Activated T-helper 1 cell treated with anti-CD3 and anti-CD28 coated beads, Interleukin-12 subunit alpha, Interleukin-12 subunit beta, Interleukin-2, Interleukin-4 antibody, amounts not matched to agents 30 ng/mL and 10 ng/mL and 1 ng/mL, durations not matched to agents 14 hours and 24 hours and 36 hours (primary cell): Measurements from ENCODE around the gene EML2. TPM values are rescaled to one million over a fixed set of nuclear protein-coding genes. Genes with fewer than 3 reads are reported as not detected.
A peak's percentile ranks its signal among the peaks of the same experiment; 100 is the strongest.
"Not testable (repeated sequence)": the region's sequence is repeated elsewhere in the genome, so short reads cannot be mapped to it uniquely, and the experiment has no call there.

Experiments
- DNase-seq: peaks from one replicate; pipeline ENCODE4 v3.0.0; 2021; ENCODE audit warnings: low spot score
- H3K27ac Mint-ChIP-seq: one replicate; pipeline ENCODE4 v1.8.0; 2021; ENCODE audit warnings: mild to moderate bottlenecking, mixed read lengths
- H3K27me3 Mint-ChIP-seq: one replicate; pipeline ENCODE4 v1.8.0; 2022; ENCODE audit warnings: mild to moderate bottlenecking, moderate library complexity, mixed read lengths; ENCODE audit not compliant: insufficient read depth
- H3K36me3 Mint-ChIP-seq: one replicate; pipeline ENCODE4 v1.8.0; 2021; ENCODE audit warnings: low read depth, mixed read lengths
- H3K4me1 Mint-ChIP-seq: one replicate; pipeline ENCODE4 v1.8.0; 2021; ENCODE audit warnings: low read depth, mixed read lengths
- H3K4me3 Mint-ChIP-seq: one replicate; pipeline ENCODE4 v1.8.0; 2021; ENCODE audit warnings: mild to moderate bottlenecking, moderate library complexity, mixed read lengths
- H3K9me3 Mint-ChIP-seq: one replicate; pipeline ENCODE4 v1.8.0; 2021; ENCODE audit warnings: mixed read lengths
- intact Hi-C: fragments of 100-400 bp; cut with micrococcal nuclease; formaldehyde crosslinking; loops from one replicate; pipeline ENCODE4 v1.15.1; 2024
- total RNA-seq: library from RNA; stranded (reverse); gene quantifications from 2 replicates; pipeline ENCODE4 v1.2.3, GENCODE V29; 2022

The EML2 gene, protein sequence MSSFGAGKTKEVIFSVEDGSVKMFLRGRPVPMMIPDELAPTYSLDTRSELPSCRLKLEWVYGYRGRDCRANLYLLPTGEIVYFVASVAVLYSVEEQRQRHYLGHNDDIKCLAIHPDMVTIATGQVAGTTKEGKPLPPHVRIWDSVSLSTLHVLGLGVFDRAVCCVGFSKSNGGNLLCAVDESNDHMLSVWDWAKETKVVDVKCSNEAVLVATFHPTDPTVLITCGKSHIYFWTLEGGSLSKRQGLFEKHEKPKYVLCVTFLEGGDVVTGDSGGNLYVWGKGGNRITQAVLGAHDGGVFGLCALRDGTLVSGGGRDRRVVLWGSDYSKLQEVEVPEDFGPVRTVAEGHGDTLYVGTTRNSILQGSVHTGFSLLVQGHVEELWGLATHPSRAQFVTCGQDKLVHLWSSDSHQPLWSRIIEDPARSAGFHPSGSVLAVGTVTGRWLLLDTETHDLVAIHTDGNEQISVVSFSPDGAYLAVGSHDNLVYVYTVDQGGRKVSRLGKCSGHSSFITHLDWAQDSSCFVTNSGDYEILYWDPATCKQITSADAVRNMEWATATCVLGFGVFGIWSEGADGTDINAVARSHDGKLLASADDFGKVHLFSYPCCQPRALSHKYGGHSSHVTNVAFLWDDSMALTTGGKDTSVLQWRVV
- 148 and 152 TPM in 2 replicates for total RNA-seq

DNA sequence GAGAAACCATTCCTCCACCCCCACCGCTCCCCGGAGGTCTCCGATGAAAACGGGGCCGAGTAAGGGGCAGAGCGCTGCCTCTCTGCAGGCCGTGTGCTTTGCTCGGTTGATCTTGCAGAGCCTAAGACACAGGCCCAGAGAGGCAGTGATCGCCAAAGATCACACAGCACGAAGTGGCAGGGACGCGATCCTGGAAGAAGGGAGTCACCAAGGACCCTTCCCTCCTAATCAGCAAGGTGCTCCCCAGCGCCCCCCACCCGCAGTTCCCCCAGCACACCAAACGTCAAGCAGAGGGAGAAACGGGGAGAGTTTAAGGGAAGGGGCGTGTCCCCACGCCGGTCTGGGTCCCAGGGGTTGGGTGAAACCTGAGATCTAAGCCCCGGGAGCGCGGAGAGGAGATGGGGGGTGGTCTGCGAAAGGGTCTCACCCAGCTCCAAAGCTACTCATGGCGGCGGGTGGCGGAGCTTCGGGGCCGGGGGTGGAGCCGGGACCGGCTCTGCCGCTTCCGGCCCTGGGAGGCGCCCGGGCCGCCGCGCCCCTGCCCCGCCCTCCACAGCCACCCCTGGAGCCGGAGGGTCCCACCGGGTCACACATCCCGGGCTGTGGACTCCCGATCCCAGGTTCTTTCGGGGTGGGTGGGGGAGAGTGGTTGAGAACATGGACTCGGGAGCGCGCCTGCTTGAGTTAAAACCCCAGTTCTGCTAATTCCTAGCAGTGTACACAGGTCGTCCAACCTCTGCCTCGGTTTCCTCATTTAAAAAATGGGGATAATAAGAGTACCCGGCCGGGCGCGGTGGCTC, at the start of gene EML2:
Gene EML2 (minus strand): TSS at position 468 of the 800 bp plus-strand sequence. CDS start 21 bp downstream, at position 447.
- peaks cover 32% of the 10 kb centered on the region for H3K4me1 Mint-ChIP-seq
- intact Hi-C loops: no loop called here
- H3K27ac Mint-ChIP-seq: peak within 1 kb of the TSS; percentile 93
- H3K36me3 Mint-ChIP-seq: peaks cover 18% of the 10 kb centered on the region
- peak; percentile 62 for DNase-seq
- no peaks in the 10 kb centered on the region for H3K27me3 Mint-ChIP-seq
- H3K9me3 Mint-ChIP-seq: no peaks in the 10 kb centered on the region
- H3K4me3 Mint-ChIP-seq: peak within 1 kb of the TSS; percentile 96

DNA sequence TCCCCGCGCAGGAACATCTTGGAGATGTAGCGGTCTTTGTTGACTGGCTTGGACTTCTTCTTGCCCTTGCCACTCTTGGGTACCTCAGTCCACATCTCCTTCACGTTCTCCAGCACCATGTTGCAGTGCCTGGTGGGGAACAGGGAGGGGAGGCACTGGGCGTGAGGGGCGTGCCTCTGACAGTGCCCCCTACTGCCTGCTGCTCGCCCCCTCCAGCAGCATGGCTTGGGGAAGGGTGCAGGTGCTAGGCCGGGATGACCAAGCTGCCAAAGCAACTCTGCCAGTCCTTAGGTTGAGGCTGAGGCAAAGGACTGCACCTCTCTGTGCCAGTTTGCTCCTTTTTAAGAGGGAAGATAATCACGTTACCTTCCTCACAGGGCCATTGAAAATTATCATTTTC, 48.4 kb upstream of the EML2 start:
- no peak for DNase-seq
- Mint-ChIP-seq H3K27me3 (no peaks in the 10 kb centered on the region), H3K4me1 (peaks cover 9% of the 10 kb centered on the region), H3K27ac (no peak overlapping the region), H3K4me3 (no peak overlapping the region), H3K36me3 (peaks cover 41% of the 10 kb centered on the region), H3K9me3 (no peaks in the 10 kb centered on the region)
- intact Hi-C loops: no loop called here

DNA sequence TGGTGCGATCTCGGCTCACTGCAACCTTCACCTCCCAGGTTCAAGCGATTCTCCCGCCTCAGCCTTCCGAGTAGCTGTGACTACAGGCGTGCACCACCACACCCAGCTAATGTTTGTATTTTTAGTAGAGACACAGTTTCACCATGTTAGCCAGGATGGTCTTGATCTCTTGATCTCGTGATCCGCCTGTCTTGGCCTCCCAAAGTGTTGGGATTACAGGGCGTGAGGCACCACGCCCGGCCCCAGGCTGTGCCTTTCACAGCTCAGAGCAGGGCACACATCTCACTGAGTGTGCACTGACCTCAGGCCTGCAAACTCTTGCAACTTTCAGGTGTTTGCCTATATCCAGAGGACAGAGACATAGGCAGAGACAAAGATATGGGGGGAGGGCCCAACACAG, 45.8 kb upstream of the EML2 start:
- H3K27ac Mint-ChIP-seq, DNase-seq, H3K4me1 Mint-ChIP-seq, H3K9me3 Mint-ChIP-seq, H3K4me3 Mint-ChIP-seq, intact Hi-C loops, H3K27me3 Mint-ChIP-seq: not testable (repeated sequence)
- H3K36me3 Mint-ChIP-seq: peaks cover 39% of the 10 kb centered on the region

DNA sequence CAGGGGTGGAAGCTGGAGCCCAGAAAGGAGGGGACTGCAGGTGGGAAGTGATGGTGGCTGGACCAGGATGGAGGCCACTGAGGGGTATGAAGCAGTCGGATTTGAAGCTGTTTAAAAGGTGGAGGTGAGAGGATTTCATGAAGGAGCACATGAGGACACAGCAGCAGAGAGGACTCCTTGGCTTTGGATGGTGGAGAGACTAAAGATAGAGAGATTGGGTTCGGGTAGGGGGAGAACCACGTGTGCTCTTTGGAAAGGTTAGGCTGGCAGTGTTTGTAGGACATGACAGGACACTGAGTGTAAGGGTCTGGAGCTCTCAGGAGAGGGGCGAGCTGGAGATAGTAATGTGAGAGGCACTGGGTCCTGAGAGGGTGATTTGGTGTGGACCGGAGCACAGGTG, 43.7 kb upstream of the EML2 start:
- peaks cover 27% of the 10 kb centered on the region for H3K36me3 Mint-ChIP-seq
- H3K27ac Mint-ChIP-seq: no peak overlapping the region
- intact Hi-C loops: no loop called here
- no peak overlapping the region for H3K4me3 Mint-ChIP-seq
- H3K27me3 Mint-ChIP-seq: no peaks in the 10 kb centered on the region
- no peaks in the 10 kb centered on the region for H3K9me3 Mint-ChIP-seq
- peaks cover 13% of the 10 kb centered on the region for H3K4me1 Mint-ChIP-seq
- no peak for DNase-seq

DNA sequence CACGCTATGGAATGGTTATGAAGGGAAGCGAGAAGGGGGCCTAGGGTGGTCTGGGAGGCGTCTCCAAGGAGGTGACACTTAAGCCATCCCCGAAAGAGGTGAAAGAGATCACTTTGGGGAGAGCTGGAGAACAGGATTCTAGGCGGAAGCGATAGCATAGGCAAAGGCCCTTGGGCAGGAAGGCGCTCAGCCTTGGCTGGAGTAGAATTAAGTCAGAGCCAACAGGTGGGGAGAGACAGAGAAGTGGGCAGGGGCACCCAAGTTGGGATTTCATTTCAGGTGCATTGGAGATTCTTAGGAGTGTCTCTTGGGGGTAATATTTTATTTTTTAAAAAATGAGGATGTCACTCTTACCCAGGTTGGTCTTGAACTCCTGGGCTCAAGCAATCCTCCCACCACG, 42.9 kb upstream of the EML2 start:
- peaks cover 2% of the 10 kb centered on the region for H3K27me3 Mint-ChIP-seq
- no peak overlapping the region for H3K27ac Mint-ChIP-seq
- no peaks in the 10 kb centered on the region for H3K9me3 Mint-ChIP-seq
- H3K4me1 Mint-ChIP-seq: peaks cover 20% of the 10 kb centered on the region
- peaks cover 25% of the 10 kb centered on the region for H3K36me3 Mint-ChIP-seq
- H3K4me3 Mint-ChIP-seq: no peak overlapping the region
- no peak for DNase-seq
- intact Hi-C loops: no loop called here

DNA sequence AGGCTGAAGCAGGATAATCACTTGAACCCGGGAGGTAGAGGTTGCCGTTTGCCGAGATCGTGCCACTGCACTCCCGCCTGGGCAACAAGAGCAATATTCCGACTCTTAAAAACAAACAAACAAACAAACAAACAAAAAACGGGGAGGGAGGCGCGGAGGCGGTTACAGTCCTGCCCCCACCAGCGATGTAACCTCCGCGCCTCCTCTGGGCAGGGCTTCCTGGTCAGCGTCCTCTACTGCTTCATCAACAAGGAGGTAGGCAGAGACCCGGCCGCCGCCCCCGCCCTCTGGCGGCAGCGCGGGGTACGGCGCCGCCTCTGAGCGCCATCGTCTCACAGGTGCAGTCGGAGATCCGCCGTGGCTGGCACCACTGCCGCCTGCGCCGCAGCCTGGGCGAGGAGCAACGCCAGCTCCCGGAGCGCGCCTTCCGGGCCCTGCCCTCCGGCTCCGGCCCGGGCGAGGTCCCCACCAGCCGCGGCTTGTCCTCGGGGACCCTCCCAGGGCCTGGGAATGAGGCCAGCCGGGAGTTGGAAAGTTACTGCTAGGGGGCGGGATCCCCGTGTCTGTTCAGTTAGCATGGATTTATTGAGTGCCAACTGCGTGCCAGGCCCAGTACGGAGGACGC, 42.3 kb upstream of the EML2 start:
- H3K27ac Mint-ChIP-seq: peak overlapping the region; percentile 82
- no peaks in the 10 kb centered on the region for H3K9me3 Mint-ChIP-seq
- peaks cover 2% of the 10 kb centered on the region for H3K27me3 Mint-ChIP-seq
- intact Hi-C loops: loop anchor here (1.0 kb wide), 5 partner anchors 11 to 98 kb away; partner anchors contain the start of gene QPCTL
- H3K4me3 Mint-ChIP-seq: peak overlapping the region; percentile 80
- H3K4me1 Mint-ChIP-seq: peaks cover 20% of the 10 kb centered on the region
- peak; percentile 87 for DNase-seq
- peaks cover 22% of the 10 kb centered on the region for H3K36me3 Mint-ChIP-seq

DNA sequence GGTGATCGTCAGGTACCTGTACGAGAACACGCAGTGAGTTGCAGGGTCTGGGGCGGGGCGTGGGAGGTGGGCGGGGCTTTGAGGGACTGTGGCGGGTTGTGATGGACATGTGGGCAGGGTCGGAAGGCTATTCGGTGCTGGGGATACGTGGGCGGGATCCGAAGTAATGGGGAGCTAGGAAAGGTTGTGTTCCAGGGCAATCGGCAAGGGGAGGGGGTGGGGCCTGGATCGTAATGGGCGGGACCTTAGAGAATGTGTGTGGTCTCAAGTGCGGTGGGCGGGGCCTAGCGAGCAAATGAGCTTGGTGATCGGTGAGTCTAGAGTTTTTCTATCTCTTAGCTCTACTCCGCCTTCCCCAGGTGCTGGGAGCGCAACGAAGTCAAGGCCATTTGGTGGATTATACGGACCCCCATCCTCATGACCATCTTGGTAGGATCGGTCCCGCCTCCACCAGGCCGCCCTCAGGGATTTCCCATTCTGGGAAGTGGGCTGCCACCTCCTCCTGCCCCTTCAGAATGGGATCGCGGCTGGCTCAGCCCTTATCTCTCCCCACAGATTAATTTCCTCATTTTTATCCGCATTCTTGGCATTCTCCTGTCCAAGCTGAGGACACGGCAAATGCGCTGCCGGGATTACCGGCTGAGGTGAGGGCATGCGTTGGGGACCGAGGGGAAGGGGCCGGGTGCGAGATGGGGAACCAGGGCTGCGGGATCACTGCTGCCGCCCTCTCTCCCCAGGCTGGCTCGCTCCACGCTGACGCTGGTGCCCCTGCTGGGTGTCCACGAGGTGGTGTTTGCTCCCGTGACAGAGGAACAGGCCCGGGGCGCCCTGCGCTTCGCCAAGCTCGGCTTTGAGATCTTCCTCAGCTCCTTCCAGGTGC, 38.4 kb upstream of the EML2 start:
- H3K36me3 Mint-ChIP-seq: peaks cover 4% of the 10 kb centered on the region
- H3K27me3 Mint-ChIP-seq: peaks cover 5% of the 10 kb centered on the region
- peak overlapping the region; percentile 46 for H3K27ac Mint-ChIP-seq
- intact Hi-C loops: loop anchor here (1.0 kb wide), 3 partner anchors 9 to 31 kb away; partner anchors contain the start of genes GIPR and QPCTL
- peaks cover 17% of the 10 kb centered on the region for H3K4me1 Mint-ChIP-seq
- H3K4me3 Mint-ChIP-seq: peak overlapping the region; percentile 79
- peak; percentile 69 for DNase-seq
- no peaks in the 10 kb centered on the region for H3K9me3 Mint-ChIP-seq

DNA sequence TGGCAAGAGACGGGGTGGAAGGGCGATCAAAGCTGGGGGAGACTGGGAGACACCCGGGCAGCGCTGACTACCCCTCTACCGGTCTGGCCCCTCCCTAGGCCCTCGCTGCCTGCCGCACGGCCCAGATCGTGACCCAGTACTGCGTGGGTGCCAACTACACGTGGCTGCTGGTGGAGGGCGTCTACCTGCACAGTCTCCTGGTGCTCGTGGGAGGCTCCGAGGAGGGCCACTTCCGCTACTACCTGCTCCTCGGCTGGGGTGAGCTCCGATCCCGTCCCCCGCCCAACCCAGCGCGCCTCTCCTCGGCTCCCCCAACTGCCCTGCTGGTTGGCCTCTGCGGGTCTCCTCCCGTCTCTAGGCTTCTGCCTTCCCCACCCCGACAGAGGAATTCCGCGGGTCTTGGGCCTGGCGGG, 37.7 kb upstream of the EML2 start:
- Mint-ChIP-seq H3K9me3 (no peaks in the 10 kb centered on the region), H3K4me3 (peak overlapping the region; percentile 71), H3K4me1 (peaks cover 14% of the 10 kb centered on the region), H3K27ac (no peak overlapping the region), H3K27me3 (peaks cover 5% of the 10 kb centered on the region), H3K36me3 (peaks cover 3% of the 10 kb centered on the region)
- intact Hi-C loops: loop anchor here (1.0 kb wide), 3 partner anchors 9 to 31 kb away; partner anchors contain the start of genes GIPR and QPCTL
- peak; percentile 22 for DNase-seq

DNA sequence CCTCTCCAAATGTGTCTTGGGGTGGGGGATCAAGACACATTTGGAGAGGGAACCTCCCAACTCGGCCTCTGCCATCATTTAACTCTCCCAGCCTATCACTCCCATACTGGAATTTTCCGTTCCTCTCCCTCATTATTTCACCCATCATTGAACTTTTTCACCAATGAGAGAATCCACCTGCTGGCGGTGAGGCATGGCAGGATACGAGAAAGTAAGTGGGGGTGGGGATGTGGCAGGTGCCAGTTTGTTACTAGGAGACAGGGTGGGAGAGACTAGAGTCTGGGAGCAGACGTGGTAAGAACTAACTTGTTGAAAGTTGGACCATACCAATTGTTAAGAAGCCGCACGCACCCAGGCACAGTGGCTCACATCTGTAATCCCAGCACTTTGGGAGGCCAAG, 35.7 kb upstream of the EML2 start:
- Mint-ChIP-seq H3K27ac (no peak overlapping the region), H3K27me3 (peaks cover 9% of the 10 kb centered on the region), H3K4me3 (no peak overlapping the region), H3K36me3 (peaks cover 3% of the 10 kb centered on the region), H3K9me3 (no peaks in the 10 kb centered on the region), H3K4me1 (peaks cover 25% of the 10 kb centered on the region)
- intact Hi-C loops: no loop called here
- no peak for DNase-seq

DNA sequence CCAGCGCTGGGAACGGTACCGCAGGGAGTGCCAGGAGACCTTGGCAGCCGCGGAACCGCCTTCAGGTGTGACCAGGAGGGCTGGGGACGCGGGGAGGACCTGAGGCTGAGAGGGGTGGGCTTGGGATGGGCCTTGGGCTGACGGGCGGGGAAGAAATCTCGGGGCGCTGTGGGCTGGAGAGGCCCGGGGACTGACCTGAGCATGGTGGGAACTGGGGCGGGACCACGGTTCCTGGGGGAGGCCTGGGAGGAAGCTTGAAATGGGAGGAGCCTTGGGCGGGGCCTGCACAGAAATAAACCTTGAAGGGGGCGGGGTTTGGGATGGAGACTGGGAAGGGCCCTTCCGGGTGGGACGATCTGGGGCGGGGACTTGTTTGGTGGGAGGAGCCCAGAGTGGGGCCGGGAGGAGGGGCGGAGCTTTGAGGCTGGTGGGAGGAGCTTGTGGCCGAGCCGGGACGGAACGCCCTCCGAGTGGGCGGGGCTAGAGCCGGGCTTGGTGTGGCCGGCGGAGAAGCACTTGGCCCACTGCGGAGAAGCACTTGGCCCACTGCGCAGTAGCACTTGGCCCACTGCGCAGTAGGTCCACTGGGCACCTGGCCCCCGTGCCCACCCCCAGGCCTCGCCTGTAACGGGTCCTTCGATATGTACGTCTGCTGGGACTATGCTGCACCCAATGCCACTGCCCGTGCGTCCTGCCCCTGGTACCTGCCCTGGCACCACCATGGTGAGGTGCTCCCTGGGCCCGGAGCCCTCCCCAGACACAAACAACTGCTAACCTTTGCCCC, 31.7 kb upstream of the EML2 start:
- Mint-ChIP-seq H3K27ac (peak overlapping the region; percentile 63), H3K4me3 (peak overlapping the region; percentile 64)
- intact Hi-C loops: no loop called here

DNA sequence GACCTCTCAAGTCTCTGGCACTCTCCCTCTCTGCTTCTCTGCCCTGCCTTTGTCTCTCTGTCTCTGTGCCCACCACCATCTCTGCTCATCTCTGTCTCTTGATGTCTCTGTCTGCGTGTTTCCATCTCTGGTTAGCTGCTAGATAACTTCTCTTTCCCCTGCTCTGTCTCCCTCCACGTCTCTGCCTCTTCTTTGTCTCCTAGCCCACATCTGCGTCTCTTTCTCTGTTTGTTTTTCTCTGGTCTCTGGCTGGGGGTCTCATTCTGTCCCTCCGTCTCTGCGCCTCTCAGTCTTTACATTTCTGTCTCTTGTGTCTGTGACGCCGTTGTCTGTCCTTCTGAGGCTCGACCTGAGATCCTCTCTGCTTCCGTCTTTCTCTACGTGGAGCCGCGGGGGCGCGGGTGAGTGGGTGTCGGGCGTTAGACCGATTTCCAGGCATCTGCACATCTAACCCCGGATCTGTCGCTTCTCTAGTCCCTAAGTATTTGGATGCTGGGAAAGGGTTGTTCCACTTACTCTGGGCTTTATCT, 29.2 kb upstream of the EML2 start:
- Mint-ChIP-seq H3K4me3 (peak overlapping the region; percentile 88), H3K4me1 (peaks cover 30% of the 10 kb centered on the region), H3K27me3 (peaks cover 10% of the 10 kb centered on the region), H3K9me3 (no peaks in the 10 kb centered on the region), H3K36me3 (peaks cover 3% of the 10 kb centered on the region), H3K27ac (peak overlapping the region; percentile 89)
- peak; percentile 37 for DNase-seq
- intact Hi-C loops: loop anchor here (1.0 to 2.0 kb wide), 3 partner anchors 9 to 84 kb away; partner anchors contain the start of gene OPA3

More for the DNA sequence above, 31.7 kb upstream of the EML2 start:
- peaks cover 10% of the 10 kb centered on the region for H3K27me3 Mint-ChIP-seq
- H3K4me1 Mint-ChIP-seq: peaks cover 30% of the 10 kb centered on the region
- DNase-seq: peak; percentile 68
- peaks cover 3% of the 10 kb centered on the region for H3K36me3 Mint-ChIP-seq
- H3K9me3 Mint-ChIP-seq: no peaks in the 10 kb centered on the region
